ENCODE data around the gene THEM5.
"Not testable (repeated sequence)": the region's sequence is repeated elsewhere in the genome, so short reads cannot be mapped to it uniquely, and the experiment has no call there.

Gene THEM5

DNA sequence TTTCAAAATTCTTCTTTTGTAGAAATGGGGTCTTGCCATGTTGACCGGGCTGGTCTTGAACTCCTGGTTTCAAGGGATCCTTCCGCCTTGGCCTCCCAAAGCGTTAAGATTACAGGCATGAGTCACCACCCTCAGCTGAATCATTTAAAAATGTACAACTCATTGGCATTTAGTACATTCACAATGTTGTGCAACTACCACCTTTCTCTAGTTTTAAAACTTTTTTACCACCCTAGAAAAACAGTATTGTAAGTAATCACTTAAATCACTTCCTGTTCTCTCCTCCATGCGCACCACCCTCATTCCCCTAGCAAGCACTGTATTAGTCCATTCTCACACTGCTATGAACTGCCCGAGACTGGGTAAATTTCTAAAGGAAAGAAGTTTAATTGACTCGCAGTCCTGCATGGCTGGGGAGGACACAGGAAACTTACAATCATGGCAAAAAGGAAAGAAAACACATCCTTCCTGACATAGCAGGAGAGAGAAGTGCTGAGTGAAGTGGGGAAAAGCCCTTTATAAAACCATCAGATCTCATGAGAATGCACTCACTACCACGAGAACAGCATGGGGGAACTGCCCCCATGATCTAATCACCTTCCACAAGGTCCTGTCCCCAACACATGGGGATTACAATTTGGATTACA lies 14.4 kb upstream of the THEM5 start:
- ATAC-seq, result peak; percentile 28
- DNase-seq, result no peak

DNA sequence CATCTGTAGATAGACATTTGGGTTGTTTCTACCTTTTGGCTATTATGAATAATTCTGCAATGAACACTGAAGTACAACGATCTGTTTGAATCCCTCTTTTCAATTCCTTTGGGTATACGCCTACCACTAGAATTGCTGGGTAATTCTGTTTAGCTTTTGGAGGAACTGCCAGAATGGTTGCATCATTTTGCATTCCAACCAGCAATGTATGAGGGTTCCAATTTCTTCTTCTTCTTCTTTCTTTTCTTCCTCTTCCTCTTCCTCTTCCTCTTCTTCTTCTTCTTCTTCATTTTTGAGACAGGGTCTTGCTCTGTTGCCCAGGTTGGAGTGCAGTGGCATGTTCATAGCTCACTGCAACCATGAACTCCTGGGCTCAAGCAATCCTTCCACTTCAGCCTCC lies 13.8 kb upstream of the THEM5 start:
- DNase-seq, result no peak
- no peak for ATAC-seq

GRCh38 chr1:151864411-151864810 lies 10.9 kb upstream of the THEM5 start:
- no peak for DNase-seq
- no peak for ATAC-seq

- DNase-seq, result no peak
- ATAC-seq, result no peak
Measured at GRCh38 chr1:151862604-151863003, 9.1 kb upstream of the THEM5 start.

GRCh38 chr1:151860504-151861187 lies 7.1 kb upstream of the THEM5 start:
- ATAC-seq, result no peak

DNA sequence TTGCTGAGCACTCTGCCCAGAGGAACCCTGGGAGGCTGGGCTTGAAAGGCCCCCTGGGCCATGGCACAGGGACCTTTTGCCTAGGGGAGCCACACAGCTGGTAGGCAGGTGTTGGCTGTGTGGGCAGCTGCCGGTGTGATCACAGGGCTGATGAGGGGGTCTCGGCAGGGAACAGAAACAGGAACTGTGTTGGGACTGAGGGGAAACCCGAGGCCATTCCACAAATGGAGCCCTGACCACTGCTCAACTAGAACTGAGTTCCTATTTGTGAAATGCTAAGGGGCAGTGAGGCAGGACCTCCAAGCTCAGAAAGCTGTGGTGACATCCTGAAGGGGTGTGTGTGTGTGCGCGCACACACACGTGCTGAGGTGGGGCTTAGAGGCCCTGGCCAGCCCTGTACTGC lies 6.4 kb upstream of the THEM5 start:
- DNase-seq (no peak), ATAC-seq (no peak)

More at GRCh38 chr1:151860504-151861187, 7.1 kb upstream of the THEM5 start:
- DNase-seq, result no peak

GRCh38 chr1:151858886-151859665 lies 5.6 kb upstream of the THEM5 start:
- ATAC-seq (no peak), DNase-seq (no peak)

GRCh38 chr1:151858030-151858746 lies 4.7 kb upstream of the THEM5 start:
- no peak for ATAC-seq
- DNase-seq, result no peak

DNA sequence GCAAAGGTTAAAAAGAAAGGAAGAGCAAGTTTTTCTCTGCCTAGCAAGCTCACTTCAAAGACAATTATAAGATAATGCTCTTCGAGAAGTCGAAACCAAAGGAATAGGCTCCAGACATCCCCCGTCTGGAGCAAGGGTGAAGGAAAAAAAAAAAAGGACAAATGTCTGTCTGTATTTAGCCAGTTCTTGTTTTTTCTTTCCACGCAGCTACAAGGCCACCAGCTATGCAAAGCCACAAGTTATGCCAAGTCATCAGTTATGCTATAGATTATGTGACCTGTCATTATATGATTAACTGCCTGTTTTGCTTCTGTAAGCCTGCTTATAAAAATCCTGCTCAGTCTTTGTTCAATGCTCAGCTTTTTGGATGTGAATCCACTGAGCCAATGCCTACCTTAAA lies 2.4 kb upstream of the THEM5 start:
- ATAC-seq (no peak), DNase-seq (no peak)

GRCh38 chr1:151855516-151855915 lies 2.0 kb upstream of the THEM5 start:
- DNase-seq, ATAC-seq: not testable (repeated sequence)

DNA sequence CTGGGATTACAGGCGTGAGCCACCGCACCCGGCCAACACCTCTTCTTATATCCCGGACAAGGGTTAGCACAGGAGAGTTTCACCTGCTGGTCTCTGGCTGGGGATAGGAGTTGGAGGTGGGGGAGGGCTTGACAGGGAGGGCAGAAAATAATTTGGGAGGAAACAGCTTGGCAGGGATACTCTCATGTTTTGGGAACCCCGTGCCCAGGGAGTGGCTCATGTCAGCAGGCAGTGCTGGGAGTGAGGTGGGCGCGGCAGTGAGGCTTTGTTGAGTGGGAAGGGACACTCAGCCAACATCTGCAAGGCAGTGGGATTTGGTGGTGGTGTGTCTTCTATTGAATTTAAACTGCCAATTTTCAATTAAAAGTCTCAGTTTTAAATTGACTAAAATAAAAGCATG lies 1.1 kb upstream of the THEM5 start:
- DNase-seq (no peak), ATAC-seq (no peak)

- ATAC-seq (no peak), DNase-seq (no peak)
Measured at GRCh38 chr1:151852733-151853132, 779 bp downstream of the THEM5 start.

DNA sequence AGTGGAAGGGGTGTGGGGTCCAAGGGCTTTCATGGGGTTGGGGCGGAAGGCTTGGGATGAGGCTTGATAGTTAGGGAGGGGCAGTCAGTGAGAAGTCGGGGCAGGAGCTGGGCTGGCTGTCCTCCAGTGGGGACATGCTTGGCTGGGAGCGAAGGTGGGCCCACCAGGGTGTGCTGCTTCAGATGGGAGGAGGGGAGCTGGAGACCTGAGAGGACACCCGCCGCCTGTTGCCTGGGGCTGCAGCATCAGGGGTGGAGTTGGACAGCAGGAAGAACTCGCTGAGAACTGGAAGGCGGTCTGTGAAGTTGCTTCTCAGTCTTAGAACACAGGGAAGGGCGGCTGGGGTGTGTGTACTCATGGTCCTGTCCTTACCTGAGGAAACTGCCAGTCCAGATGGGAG lies 1.6 kb downstream of the THEM5 start:
- ATAC-seq, result no peak
- no peak for DNase-seq

DNA sequence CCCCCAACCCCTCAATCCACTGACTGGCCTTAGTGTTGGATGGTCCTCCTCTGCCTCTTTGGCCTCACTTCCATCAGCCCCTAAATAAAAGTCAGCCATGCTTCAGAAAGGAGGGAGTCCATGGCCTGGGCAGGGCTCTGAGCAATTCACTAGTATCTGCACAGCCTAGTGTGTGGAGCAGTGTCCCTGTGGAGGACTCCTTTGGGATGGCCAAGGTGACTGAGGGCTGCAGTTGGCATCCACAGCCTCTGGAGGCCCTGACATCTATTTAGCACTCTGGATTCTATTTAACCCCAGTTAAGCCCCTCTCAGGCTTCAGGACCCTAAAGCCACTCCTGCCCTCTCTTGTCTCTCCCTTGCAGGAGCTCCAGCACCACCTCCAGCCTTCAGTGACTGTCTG lies 3.6 kb downstream of the THEM5 start:
- ATAC-seq (no peak), DNase-seq (no peak)

- ATAC-seq (no peak), DNase-seq (no peak)
Measured at GRCh38 chr1:151849126-151849525, 4.4 kb downstream of the THEM5 start.

DNA sequence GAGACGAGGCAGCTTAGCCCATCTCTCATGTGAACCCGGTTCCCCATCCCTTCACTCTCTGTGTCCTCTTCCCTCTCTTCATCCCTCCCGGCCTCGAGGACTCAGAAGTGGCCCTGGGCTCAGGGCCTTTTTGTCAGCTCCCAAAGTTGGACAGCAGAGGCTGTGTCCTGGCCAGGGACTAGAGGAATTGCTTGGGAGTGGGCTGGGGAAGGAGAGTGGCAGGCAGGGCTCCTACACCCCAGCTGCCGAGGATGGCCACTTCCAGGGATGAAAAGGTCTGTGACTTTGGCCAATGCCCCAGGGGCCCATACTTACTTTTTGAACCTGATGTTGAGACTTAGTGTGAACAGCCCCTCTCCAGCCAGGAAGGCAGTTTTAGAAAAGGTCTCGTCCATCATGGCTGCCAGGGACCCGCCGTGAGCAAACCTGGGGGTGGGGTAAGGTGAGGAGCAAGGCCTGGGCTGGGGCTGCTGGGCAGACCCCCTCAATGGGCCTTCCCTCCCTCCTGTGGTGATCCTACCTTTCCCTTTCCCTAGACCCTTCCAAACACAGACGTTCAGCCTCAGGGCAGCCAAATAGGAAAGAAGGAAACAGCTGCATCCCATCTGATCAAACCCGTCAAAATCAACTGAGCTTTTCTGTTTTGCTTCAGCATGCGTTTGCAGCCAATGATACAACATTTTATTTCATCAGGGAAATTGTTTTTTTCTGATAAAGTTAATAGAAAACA lies 5.5 kb downstream of the THEM5 start:
- DNase-seq (no peak), ATAC-seq (no peak)

GRCh38 chr1:151846686-151847237 lies 6.8 kb downstream of the THEM5 start:
- no peak for DNase-seq
- ATAC-seq, result peak; percentile 24

DNA sequence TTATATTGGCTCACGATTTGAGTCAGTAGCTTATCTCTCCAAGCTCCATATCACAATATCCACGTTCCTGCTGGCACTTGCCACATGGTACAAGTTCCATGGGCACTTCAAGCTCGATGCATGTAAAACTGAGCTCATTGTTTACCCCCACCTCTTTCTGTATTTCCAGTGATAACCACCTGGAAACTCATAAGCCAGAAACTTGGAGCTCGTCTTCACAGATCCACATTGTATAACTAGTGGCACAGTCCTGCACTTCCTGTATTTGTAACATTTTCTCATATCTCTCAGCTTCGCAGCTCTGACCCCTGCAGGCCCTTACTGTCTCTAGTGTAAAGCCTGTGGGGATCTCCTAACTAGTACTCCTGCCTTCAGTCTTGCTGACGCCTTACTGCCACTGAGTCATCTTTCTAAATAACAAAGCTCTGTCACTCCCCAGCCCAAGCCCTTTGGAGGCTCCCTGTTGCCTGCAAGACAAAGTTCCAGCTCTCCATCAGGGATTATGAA lies 7.4 kb downstream of the THEM5 start:
- DNase-seq (no peak), ATAC-seq (peak; percentile 77)

- no peak for DNase-seq
- ATAC-seq, result no peak
Measured at GRCh38 chr1:151843398-151843797, 10.1 kb downstream of the THEM5 start.

GRCh38 chr1:151841141-151841540 lies 12.4 kb downstream of the THEM5 start:
- DNase-seq (no peak), ATAC-seq (no peak)

GRCh38 chr1:151840421-151840820 lies 13.1 kb downstream of the THEM5 start:
- DNase-seq, result no peak
- no peak for ATAC-seq

Data from stimulated activated naive CD8-positive, alpha-beta T cell treated with anti-CD3 and anti-CD28 coated beads, Interleukin-15, Interleukin-2, amounts not matched to agents 100 U/mL and 50 U/mL, for 24 hours (primary cell).